Stomach smooth muscle (tissue), 2 donors: Measurements from ENCODE around the gene HNF4A.

Experiments used
- H3K27ac ChIP-seq: one replicate; pipeline ENCODE4 v1.7.0; 2013; ENCODE audit warnings: mild to moderate bottlenecking, low read length, inconsistent platforms
- H3K27me3 ChIP-seq, 2 donors: one replicate each; pipeline ENCODE4 v1.7.0; 2013; ENCODE audit warnings: low read length in 2 of 2; ENCODE audit not compliant: insufficient read depth in 2 of 2, control insufficient read depth in 1 of 2
- H3K36me3 ChIP-seq, 2 donors: one replicate each; pipeline ENCODE4 v1.7.0; 2013; ENCODE audit warnings: low read length in 2 of 2; ENCODE audit not compliant: control insufficient read depth in 2 of 2, insufficient read depth in 2 of 2
- H3K4me1 ChIP-seq: one replicate; pipeline ENCODE4 v1.7.0; 2013; ENCODE audit warnings: low read length; ENCODE audit not compliant: control insufficient read depth, insufficient read depth
- H3K4me3 ChIP-seq, 2 donors: one replicate each; pipeline ENCODE4 v1.7.0; 2013; ENCODE audit warnings: low read length in 2 of 2
- H3K9ac ChIP-seq, 2 donors: one replicate each; pipeline ENCODE4 v1.7.0; 2013; ENCODE audit warnings: low read length in 2 of 2, mild to moderate bottlenecking in 1 of 2
- H3K9me3 ChIP-seq, 2 donors: one replicate each; pipeline ENCODE4 v1.7.0; 2013; ENCODE audit warnings: low read length in 2 of 2; ENCODE audit not compliant: control insufficient read depth in 2 of 2
- donor health status: healthy.
- donor health status: Pancreatic carcinoma.

The HNF4A gene

GRCh38 chr20:44407402-44408184 lies 52.1 kb downstream of the HNF4A start:
- Histone ChIP-seq H3K36me3 (no peaks in the 10 kb centered on the region), H3K4me3 (no peak overlapping the region), H3K27ac (no peak overlapping the region), H3K9me3 (no peaks in the 10 kb centered on the region), H3K4me1 (peaks cover 2% of the 10 kb centered on the region), H3K27me3 (peaks cover 3 to 4% of the 10 kb centered on the region in 2 donors), H3K9ac (no peak overlapping the region)

GRCh38 chr20:44409132-44409600 lies 53.7 kb downstream of the HNF4A start:
- Histone ChIP-seq H3K27me3 (peaks cover 4 to 10% of the 10 kb centered on the region in 2 donors), H3K27ac (no peak overlapping the region), H3K9me3 (no peaks in the 10 kb centered on the region), H3K4me1 (peaks cover 3% of the 10 kb centered on the region), H3K36me3 (no peaks in the 10 kb centered on the region), H3K9ac (no peak overlapping the region), H3K4me3 (no peak overlapping the region)

DNA sequence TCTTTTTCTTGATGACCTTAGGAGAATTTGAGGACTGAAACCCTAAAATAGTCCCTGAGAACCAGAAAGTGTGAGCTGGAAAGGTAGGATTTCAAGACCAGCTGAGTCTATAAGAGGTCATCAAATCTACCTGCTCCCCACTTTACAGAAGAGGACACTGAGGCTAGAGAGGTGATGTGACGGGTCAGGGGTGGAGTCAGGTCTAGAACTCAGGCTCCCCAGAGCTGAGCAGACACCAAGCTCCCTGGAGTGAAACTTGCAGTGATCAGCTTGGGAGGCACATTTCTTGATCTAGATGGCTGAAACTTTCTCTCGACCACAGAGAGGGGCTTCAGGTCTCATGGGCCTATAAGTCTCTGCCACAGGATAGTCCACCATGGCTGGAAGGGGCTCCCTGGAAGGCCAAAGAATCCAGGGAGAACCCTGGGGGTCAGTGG lies 55.1 kb downstream of the HNF4A start:
- no peak overlapping the region for H3K4me3 ChIP-seq
- peaks cover 4 to 13% of the 10 kb centered on the region in 2 donors for H3K27me3 ChIP-seq
- no peak overlapping the region for H3K9ac ChIP-seq
- H3K9me3 ChIP-seq = no peaks in the 10 kb centered on the region
- no peak overlapping the region for H3K27ac ChIP-seq
- peaks cover 3% of the 10 kb centered on the region for H3K4me1 ChIP-seq
- H3K36me3 ChIP-seq = no peaks in the 10 kb centered on the region

DNA sequence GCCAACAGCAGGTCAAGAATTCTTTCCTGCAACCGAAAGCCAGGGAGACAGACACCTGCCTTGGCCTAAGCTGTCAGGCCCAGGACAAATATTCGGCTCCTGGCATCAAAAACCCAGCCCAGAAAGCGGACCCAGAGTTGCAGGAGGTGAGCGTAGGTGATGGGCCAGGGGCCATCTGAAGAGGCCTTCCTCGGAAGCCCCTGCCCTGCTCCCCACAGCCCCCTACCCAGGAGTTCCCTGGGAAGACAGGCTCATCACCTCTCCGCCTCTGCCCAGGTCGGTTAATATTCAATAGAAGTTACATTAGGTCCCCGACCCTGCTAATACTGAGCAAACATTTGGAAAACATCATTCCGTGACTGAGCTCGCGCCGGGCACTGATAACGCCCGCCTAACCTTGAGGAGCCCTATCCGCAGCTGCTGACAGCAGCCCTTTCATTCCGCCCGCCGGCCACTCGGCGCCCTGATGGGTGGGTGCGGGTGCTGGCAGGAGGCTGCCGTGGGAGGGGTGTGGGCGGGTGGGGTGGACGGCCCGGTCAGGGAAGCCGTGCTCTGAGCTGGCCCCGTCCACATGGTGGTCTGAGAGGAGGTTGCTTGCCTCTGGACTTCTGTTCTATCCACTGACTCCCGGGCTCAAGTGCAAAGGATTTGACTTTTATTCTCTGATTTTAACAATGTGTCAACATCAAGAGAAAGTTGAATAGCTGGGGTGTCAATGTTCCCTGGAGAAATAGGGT lies 55.7 kb downstream of the HNF4A start:
- H3K9me3 ChIP-seq = no peaks in the 10 kb centered on the region
- no peak overlapping the region for H3K9ac ChIP-seq
- no peak overlapping the region for H3K4me3 ChIP-seq
- H3K36me3 ChIP-seq = no peaks in the 10 kb centered on the region
- no peak overlapping the region for H3K27ac ChIP-seq
- H3K4me1 ChIP-seq = peaks cover 3% of the 10 kb centered on the region
- H3K27me3 ChIP-seq = peaks cover 4 to 13% of the 10 kb centered on the region in 2 donors

GRCh38 chr20:44411757-44412401 lies 56.4 kb downstream of the HNF4A start:
- H3K9me3 ChIP-seq = no peaks in the 10 kb centered on the region
- no peaks in the 10 kb centered on the region for H3K36me3 ChIP-seq
- H3K4me3 ChIP-seq = no peak overlapping the region
- peaks cover 4 to 13% of the 10 kb centered on the region in 2 donors for H3K27me3 ChIP-seq
- no peak overlapping the region for H3K9ac ChIP-seq
- peaks cover 3% of the 10 kb centered on the region for H3K4me1 ChIP-seq
- H3K27ac ChIP-seq = no peak overlapping the region

DNA sequence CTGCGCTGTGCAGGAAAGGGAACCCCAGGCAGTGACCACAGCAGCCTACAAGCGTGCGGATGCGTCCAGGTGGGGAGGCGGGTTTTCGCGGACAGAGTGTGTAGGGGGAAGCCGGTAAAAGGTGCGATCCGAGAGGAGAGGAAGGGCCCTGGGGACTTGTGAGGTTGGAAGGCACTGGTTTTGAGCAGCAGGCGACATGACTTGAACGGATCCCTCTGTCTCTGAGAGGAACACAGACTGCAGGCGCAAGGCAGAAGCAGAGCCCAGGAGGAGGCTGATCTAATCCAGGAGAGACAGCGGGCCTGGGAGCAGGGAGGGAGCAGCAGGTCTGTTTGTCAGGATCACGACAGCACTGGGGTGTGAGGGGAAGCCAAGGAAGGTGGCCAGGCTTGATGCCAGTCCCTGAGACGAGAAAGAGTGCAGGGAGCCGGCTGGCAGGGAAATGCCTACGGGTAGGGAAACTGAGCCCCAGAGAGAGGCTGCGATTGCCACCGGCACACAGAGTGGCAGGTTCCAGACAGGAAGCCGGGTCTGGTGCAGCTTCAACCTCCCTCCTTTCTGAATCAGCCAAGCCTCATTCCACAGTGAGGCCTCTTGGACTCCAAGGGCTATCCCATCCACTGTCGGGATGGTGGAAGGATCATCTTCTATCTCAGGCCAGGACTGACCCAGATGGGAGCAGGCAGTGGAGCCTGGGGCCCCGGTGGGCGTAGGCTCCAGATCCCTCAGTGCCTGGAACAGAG lies 57.1 kb downstream of the HNF4A start:
- no peaks in the 10 kb centered on the region for H3K9me3 ChIP-seq
- H3K27me3 ChIP-seq = peaks cover 4 to 13% of the 10 kb centered on the region in 2 donors
- H3K4me1 ChIP-seq = peaks cover 3% of the 10 kb centered on the region
- no peak overlapping the region for H3K9ac ChIP-seq
- H3K4me3 ChIP-seq = no peak overlapping the region
- no peak overlapping the region for H3K27ac ChIP-seq
- no peaks in the 10 kb centered on the region for H3K36me3 ChIP-seq

- Histone ChIP-seq H3K4me3 (no peak overlapping the region), H3K27me3 (peaks cover 4 to 13% of the 10 kb centered on the region in 2 donors), H3K36me3 (no peaks in the 10 kb centered on the region), H3K27ac (no peak overlapping the region), H3K9ac (no peak overlapping the region), H3K4me1 (peaks cover 3% of the 10 kb centered on the region), H3K9me3 (no peaks in the 10 kb centered on the region)
Observed at GRCh38 chr20:44413575-44414345, 58.3 kb downstream of the HNF4A start.

- Histone ChIP-seq H3K9ac (no peak overlapping the region), H3K27ac (no peak overlapping the region), H3K27me3 (peaks cover 4 to 13% of the 10 kb centered on the region in 2 donors), H3K4me1 (peaks cover 3% of the 10 kb centered on the region), H3K4me3 (no peak overlapping the region), H3K36me3 (no peaks in the 10 kb centered on the region), H3K9me3 (no peaks in the 10 kb centered on the region)
Observed at GRCh38 chr20:44414346-44414714, 58.8 kb downstream of the HNF4A start.

GRCh38 chr20:44414808-44415207 lies 59.3 kb downstream of the HNF4A start:
- Histone ChIP-seq H3K9ac (no peak overlapping the region), H3K27ac (no peak overlapping the region), H3K4me3 (no peak overlapping the region), H3K36me3 (no peaks in the 10 kb centered on the region), H3K9me3 (no peaks in the 10 kb centered on the region), H3K27me3 (peaks cover 4 to 13% of the 10 kb centered on the region in 2 donors), H3K4me1 (peaks cover 3% of the 10 kb centered on the region)
